ENCODE data around the gene ZNF697.

- TF ChIP-seq EGR1 (IDR thresholded peaks at IDR 0.05) (no peak), CREB1 (IDR thresholded peaks at IDR 0.05; ENCODE audit: low read depth) (no peak), TEAD4 (IDR thresholded peaks at IDR 0.05) (no peak), TAF1 (IDR thresholded peaks at IDR 0.05; ENCODE audit: low read depth) (no peak), MAX (IDR thresholded peaks at IDR 0.05) (no peak), YY1 (IDR thresholded peaks at IDR 0.05; ENCODE audit: low read depth) (no peak), ZBTB7A (IDR thresholded peaks at IDR 0.05; ENCODE audit: low read depth) (no peak), FOXM1 (IDR thresholded peaks at IDR 0.05; ENCODE audit: borderline replicate concordance, low read depth) (no peak), REST (IDR thresholded peaks at IDR 0.05; ENCODE audit: low read depth) (no peak), EP300 (IDR thresholded peaks at IDR 0.05; ENCODE audit: borderline replicate concordance) (no peak), RAD21 (IDR thresholded peaks at IDR 0.05; ENCODE audit: low read depth) (no peak), USF1 (IDR thresholded peaks at IDR 0.05) (no peak)
These were observed 59.4 kb downstream of the ZNF697 start for GRCh38 chr1:119588621-119589020.

All from Ishikawa (cell line).